IPS-18c (cell line): ENCODE data around the gene HAVCR2.

Source experiments
- H3K4me3 ChIP-seq: 2 replicates; pipeline ENCODE4 v1.7.0; 2013; ENCODE audit warnings: low read depth, mild to moderate bottlenecking, low read length, moderate library complexity; ENCODE audit not compliant: insufficient read depth
- H3K9me3 ChIP-seq: one replicate; pipeline ENCODE4 v1.6.1; 2013; ENCODE audit warnings: mild to moderate bottlenecking, low read length, moderate library complexity; ENCODE audit not compliant: control insufficient read depth, insufficient read depth

Gene HAVCR2

GRCh38 chr5:157108976-157109375 is at the start of gene HAVCR2:
HAVCR2 (minus strand) TSS chr5:157109044; CDS start chr5:157108983, 61 bp downstream.
- no peaks in the 10 kb centered on the region for H3K9me3 ChIP-seq
- H3K4me3 ChIP-seq, result no peak within 1 kb of the TSS

- no peaks in the 10 kb centered on the region for H3K9me3 ChIP-seq
- H3K4me3 ChIP-seq, result no peak overlapping the region
Measured at GRCh38 chr5:157157293-157157891, 48.5 kb upstream of the HAVCR2 start.

- no peak overlapping the region for H3K4me3 ChIP-seq
- H3K9me3 ChIP-seq, result no peaks in the 10 kb centered on the region
Measured at GRCh38 chr5:157155297-157155696, 46.5 kb upstream of the HAVCR2 start.

- Histone ChIP-seq H3K9me3 (no peaks in the 10 kb centered on the region), H3K4me3 (no peak overlapping the region)
Measured at GRCh38 chr5:157150995-157151394, 42.2 kb upstream of the HAVCR2 start.

GRCh38 chr5:157148734-157149615 is 40.1 kb upstream of the HAVCR2 start:
- Histone ChIP-seq H3K9me3 (no peaks in the 10 kb centered on the region), H3K4me3 (no peak overlapping the region)

GRCh38 chr5:157143127-157143971 is 34.5 kb upstream of the HAVCR2 start:
- Histone ChIP-seq H3K9me3 (no peaks in the 10 kb centered on the region), H3K4me3 (peak overlapping the region; percentile 92; the same call in 1 of the 2 replicates)

- H3K9me3 ChIP-seq, result no peaks in the 10 kb centered on the region
- peak within 1 kb of the TSS; percentile 92 for H3K4me3 ChIP-seq
Measured at GRCh38 chr5:157142317-157143126, 33.7 kb upstream of the HAVCR2 start, which contains the start of gene MED7. MED7 (minus strand) TSS chr5:157142865; CDS start chr5:157139431, 3,434 bp downstream.

GRCh38 chr5:157137691-157138090 is 28.8 kb upstream of the HAVCR2 start:
- no peaks in the 10 kb centered on the region for H3K9me3 ChIP-seq
- no peak overlapping the region for H3K4me3 ChIP-seq

- H3K4me3 ChIP-seq, result no peak overlapping the region
- no peaks in the 10 kb centered on the region for H3K9me3 ChIP-seq
Measured at GRCh38 chr5:157132281-157132612, 23.4 kb upstream of the HAVCR2 start.

GRCh38 chr5:157130925-157131324 is 22.1 kb upstream of the HAVCR2 start:
- Histone ChIP-seq H3K4me3 (no peak overlapping the region), H3K9me3 (no peaks in the 10 kb centered on the region)

GRCh38 chr5:157121709-157122108 is 12.9 kb upstream of the HAVCR2 start:
- no peaks in the 10 kb centered on the region for H3K9me3 ChIP-seq
- H3K4me3 ChIP-seq, result no peak overlapping the region

GRCh38 chr5:157120102-157120501 is 11.3 kb upstream of the HAVCR2 start:
- Histone ChIP-seq H3K9me3 (no peaks in the 10 kb centered on the region), H3K4me3 (no peak overlapping the region)

- no peaks in the 10 kb centered on the region for H3K9me3 ChIP-seq
- H3K4me3 ChIP-seq, result no peak overlapping the region
Measured at GRCh38 chr5:157116483-157116954, 7.7 kb upstream of the HAVCR2 start.

- Histone ChIP-seq H3K4me3 (no peak overlapping the region), H3K9me3 (no peaks in the 10 kb centered on the region)
Measured at GRCh38 chr5:157115502-157115901, 6.7 kb upstream of the HAVCR2 start.

GRCh38 chr5:157115012-157115411 is 6.2 kb upstream of the HAVCR2 start:
- Histone ChIP-seq H3K9me3 (no peaks in the 10 kb centered on the region), H3K4me3 (no peak overlapping the region)

GRCh38 chr5:157113002-157113401 is 4.2 kb upstream of the HAVCR2 start:
- no peak overlapping the region for H3K4me3 ChIP-seq
- no peaks in the 10 kb centered on the region for H3K9me3 ChIP-seq

- Histone ChIP-seq H3K9me3 (no peaks in the 10 kb centered on the region), H3K4me3 (no peak overlapping the region)
Measured at GRCh38 chr5:157109744-157110143, 900 bp upstream of the HAVCR2 start.
